Measurements from ENCODE around the gene C12orf75.
"Not testable (repeated sequence)": the region's sequence is repeated elsewhere in the genome, so short reads cannot be mapped to it uniquely, and the experiment has no call there.

The C12orf75 gene

DNA sequence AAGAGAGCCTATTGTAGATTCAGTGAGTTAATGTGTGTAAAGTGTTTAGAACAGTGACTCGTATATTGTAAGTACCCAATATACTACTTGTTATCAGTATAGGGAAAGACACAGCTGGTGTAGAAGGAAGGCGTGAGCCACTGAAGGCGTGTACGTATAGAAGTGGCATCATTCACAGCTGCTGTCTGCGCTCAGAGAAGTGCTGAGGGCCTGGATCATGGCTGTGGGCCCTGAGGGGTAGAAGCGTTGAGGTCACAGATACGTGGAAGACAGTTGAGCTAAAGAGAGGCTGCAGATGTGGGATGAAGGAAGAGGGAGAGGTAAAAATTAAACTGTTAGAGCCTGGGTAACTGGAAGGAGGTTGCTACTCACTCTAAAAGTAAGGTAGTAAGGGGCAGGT is 5.9 kb downstream of the C12orf75 start:
- DNase-seq (ENCODE audit: low spot score): no peak

DNA sequence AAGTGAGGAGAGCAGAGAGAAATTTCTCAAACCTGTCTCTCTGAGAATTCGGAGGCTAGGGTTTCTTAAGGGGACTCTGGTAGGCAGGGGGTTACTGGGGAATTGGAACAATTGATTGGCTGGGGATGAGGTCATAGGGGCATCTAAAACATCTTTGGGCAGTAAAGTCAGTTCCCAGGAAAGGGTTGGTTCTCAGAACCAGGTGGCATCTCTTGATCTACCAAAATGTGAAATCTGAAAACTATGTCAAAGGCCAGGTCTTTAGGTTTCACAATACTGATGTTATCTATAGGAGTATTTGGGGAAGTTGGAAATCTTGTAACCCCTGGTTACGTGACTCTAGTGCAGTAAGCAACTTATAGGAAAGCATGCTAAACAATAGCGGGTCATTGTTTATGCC is 6.9 kb downstream of the C12orf75 start:
- DNase-seq (ENCODE audit: low spot score): no peak

DNA sequence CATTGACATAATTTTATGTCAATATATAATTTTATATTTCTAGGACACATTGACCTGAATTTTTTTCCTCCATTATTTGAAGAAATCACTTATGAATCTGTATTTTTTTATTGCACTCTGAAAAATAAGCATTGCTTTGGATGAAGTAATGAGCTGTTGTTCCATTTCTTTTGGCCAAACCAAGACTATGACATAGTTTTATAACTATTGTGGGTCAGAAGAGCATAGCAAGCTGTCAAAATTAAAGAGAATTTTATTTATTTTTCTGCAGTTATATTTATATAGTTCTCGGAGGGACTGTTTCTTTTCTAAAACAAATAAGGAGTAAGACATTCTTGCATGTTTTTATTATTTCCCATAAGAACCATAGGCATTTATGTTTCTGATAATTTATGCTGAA is 8.5 kb downstream of the C12orf75 start:
- no peak for DNase-seq (ENCODE audit: low spot score)

DNA sequence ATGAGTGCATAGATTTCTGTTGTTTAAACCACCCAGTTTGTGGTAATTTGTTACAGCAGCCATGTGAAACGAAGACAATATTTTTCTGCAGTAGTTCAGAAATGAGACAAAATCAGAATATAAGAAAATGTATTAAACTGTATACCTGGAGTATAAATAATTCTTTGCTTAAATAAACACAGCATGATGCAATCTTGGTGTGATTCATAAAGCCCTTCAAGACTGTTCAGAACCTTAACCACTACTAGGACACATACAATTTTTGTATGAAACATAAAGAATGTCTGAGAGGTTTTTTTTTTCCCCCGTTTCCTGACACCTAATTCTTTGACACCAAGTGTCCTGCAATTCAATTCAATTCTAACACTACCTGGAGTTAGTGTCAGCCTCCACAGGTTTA is 10.5 kb downstream of the C12orf75 start:
- DNase-seq (ENCODE audit: low spot score): no peak

DNA sequence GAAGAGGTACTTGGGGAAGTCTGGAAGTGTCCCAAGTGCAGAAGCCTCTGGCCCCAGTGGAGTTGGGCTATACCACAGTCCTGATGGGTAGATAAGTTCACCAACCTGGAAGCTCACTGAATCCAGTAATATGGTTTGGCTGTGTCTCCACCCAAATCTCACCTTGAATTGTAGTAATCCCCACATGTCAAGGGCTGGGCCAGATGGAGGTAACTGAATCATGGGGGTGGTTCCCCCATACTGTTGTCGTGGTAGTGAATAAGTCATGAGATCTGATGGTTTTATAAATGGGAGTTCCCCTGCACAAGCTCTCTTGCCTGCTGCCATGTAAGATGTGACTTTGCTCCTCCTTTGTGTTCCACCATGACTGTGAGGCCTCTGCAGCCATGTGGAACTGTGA is 11.1 kb downstream of the C12orf75 start:
- DNase-seq (ENCODE audit: low spot score): not testable (repeated sequence)

DNA sequence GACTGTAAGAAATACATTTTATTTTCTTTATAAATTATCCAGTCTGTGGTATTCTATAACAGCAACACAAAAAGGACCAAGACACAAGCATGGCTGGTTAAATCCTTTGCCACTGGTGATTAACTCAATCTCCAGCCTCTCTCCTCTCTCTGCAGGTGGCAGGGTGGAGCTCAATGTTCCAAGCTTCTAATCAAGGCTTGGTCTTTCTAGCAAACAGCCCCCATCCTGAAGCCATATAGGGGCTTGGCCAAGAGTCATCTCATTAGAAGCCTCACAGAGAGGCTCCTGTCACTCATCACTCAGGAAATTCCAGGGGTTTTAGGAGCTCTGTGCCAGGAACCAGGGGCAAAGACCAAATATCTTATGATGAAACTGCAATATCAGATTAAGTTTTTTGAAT is 12.0 kb downstream of the C12orf75 start:
- DNase-seq (ENCODE audit: low spot score): no peak

DNA sequence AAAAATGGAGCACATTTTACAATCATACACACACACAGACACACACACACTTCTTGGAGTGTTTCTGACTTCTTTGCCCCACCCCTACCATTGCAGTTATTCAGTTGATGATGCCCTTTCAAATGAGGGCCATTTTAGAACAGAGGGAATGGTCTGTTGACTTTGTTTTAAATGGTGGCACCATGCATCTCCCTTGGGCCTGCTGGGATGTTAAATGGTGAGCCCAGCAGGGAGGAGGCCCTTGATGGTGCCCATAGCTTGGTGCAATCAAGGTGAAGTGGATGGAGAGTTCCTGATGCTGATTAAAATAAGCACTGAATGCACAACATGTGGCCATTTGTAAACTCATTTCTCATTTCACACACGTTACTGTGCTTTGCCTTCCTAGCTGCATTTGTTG is 13.3 kb downstream of the C12orf75 start:
- DNase-seq (ENCODE audit: low spot score): no peak

DNA sequence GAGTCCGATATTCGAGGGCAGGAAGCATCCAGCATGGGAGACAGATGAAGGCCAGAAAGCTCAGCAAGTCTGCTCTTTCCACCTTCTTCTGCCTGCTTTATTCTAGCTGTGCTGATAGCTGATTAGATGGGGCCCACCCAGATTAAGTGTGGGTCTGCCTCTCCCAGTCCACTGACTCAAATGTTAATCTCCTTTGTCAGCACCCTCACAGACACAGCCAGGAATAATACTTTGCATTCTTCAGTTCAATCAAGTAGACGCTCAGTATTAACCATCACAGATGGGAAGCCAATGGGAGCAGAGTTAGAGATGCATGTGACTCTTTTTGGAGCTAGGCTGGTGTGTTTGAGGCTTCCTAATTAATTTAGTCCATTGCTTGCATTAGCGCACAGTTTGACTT is 17.0 kb downstream of the C12orf75 start:
- DNase-seq (ENCODE audit: low spot score): no peak

DNA sequence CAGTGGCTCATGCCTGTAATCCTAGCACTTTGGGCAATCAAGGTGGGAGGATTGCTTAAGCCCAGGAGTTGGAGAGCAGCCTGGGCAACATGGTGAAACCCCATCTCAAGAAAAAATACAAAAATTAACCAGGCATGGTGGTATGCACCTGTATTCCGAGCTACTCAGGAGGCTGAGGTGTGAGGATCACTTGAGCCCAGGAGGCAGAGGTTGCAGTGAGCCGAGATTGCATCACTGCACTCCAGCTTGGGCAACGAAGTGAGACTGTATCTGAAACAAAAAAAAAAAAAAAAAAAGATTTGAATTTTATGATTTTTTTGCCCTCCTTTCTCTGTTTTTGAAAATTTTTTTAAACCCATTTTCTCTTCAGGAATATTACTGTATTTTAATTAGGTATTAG is 17.7 kb downstream of the C12orf75 start:
- no peak for DNase-seq (ENCODE audit: low spot score)

DNA sequence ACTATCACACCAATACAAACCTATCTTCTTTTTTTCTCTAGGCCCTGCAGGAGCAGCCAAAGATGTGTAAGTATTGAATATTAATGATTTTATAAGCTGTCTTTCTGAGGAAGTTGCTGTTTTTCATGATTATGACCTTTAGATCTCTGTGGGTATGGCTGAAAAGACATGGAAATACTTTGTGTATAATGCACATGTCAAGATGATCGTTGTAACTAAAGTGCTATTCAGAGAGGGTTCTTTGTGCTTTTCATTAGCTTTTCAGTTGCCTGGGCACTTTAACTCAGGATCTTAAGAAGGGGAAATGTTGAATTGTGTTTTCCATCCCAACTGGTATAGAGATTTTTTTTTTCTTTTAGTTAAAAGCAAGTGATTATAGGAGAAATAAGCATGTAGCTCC is 18.1 kb downstream of the C12orf75 start:
- DNase-seq (ENCODE audit: low spot score): no peak

DNA sequence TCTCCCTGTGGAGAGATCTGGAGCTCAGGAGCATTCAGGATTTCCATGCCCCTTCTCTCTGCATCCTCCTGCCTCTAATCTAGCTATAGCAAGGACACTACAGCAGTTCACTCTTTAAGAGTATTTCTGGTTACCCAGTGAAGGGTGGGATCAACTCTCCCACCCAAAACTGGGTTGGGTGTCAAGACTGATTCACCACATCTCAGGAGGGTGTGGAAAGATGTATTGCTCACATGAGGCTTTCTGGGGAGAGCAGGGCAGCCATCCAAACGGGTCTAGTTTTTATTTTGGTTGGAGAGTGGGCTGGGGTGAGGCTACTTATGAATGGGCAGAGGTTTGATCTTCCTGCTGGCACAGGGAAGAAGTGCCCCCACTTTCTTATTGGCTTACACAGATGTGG is 18.6 kb downstream of the C12orf75 start:
- no peak for DNase-seq (ENCODE audit: low spot score)

DNA sequence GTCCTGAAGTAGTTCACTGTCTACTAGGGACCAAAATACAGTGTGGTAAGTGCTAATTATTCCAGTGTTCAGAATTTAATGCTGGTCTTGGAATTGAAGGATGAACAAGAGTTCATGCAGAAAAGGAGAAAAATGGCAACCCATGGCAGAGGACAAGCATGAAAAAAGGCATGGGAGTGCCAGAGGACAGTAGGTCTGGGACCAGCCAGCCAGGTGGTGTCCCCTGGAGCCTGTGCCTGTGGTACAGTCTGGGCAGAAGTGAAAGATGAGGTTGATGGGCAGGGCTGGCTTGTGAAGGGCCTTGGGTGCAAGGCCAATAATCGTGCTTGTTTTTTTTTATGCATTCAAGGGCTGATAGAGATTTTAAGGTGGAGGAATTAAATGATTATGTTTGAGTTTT is 21.0 kb downstream of the C12orf75 start:
- no peak for DNase-seq (ENCODE audit: low spot score)

DNA sequence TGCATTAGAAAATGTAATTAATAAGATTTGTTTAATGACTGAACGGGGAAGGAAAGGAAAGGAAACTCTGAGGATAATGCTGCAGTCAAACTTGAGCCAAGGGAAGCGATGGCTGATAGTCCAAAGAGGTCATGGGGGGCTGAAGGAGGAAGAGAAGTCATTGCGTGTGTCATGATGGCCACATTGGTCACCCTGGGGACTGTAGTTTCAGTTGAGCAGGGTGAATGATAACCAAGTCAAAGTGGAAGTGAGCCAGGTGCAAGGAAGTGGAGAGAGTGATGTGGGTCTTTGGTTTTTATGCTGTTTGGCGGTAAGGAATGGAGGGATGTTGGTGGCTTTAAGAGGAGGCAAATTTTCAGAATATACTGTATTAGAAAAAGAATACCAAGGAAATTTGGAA is 21.6 kb downstream of the C12orf75 start:
- DNase-seq (ENCODE audit: low spot score): no peak

DNA sequence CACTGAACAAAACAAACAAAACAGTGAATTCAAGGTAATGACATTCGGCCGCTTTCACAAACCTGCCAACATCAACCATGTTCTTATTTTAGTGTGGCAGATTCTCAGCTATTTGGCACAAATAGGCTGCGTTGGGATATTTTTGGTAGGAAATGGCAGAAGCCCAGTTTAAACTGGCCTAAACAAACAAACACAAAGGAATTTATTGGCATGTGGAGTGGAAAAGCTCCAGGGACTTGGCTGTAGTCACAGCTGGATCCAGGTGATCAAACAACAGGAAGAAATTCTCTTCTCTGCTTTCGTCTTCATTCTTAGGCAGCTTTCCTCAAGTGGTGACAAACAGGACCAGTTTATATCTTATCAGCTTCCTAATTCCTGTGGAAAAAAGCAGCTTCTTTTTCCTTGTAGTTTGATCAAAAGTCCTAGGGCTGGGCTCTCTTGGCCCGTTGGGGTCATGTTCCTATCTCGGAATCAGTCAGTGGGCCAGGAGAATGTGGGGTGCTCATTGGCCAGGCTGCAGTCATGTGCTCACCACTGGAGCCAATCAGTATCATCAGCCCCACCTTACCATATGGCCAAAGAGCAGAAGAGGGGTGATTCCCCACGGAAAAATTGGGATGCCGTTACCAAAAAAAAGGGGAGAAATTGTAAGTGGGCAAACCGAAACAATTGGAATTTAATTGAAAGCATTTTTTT is 22.6 kb downstream of the C12orf75 start:
- DNase-seq (ENCODE audit: low spot score): no peak

DNA sequence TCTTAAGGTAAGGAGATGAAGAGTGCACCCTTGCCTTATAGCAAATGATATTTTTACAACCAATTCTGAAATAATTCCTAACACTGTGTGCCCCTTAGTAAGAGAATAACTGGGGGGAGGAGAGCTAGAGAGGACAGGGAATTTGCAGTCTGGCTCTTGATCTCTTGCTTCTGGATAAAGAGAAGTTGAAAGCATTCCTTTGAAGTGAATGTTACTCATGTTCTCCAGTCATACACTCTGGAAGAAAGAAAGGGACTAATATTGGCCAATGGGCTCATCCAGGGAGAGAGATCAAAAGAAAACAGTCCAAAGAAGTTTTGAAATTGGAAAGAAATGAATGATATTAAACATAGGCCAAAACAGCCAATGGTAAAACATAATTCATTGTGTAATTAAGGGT is 25.3 kb downstream of the C12orf75 start:
- DNase-seq (ENCODE audit: low spot score): no peak

DNA sequence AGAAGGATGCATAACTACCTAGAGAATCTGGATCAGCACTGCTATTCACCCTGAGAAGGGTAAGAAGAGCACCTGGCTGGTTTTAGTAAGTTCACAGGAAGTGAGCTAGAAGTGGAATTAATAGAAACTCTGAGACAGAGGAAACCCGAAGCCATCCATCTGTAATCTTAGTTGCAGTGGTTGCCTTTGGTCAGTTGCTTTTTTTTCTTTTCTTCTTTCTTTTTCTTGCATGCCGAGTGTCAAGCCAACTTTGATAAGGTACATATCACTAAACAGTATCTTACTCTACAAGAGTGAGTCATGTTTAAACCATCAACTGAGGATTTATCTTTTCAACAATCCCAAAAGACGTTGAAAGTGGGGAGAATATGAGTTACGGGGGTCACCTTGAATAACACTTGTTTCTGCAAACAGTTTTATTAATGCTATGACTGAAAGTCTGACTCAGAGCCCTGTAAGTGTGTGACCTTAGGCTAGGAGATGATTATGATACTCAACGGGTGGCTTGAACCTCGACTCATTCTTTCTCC is 26.7 kb downstream of the C12orf75 start:
- DNase-seq (ENCODE audit: low spot score): no peak

DNA sequence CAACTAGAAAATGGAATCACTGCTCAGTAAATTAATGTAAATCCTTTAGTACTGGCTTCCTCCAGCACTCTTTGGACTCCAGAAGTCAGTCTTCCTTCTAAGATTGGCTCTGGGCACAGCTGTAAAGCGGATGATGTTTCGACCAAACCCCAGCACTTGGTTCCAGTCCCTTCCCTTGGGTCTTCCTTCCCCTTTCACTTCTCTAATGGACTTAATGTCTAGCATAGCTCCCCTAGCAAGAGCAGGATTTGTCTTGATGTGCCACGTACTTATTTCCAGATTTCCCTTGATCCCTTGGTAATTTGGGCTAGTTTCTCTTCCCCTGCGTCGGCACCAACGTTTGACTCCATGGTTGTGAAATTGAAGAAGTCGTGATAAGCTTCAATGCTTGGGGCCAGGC is 28.3 kb downstream of the C12orf75 start:
- DNase-seq (ENCODE audit: low spot score): no peak

DNA sequence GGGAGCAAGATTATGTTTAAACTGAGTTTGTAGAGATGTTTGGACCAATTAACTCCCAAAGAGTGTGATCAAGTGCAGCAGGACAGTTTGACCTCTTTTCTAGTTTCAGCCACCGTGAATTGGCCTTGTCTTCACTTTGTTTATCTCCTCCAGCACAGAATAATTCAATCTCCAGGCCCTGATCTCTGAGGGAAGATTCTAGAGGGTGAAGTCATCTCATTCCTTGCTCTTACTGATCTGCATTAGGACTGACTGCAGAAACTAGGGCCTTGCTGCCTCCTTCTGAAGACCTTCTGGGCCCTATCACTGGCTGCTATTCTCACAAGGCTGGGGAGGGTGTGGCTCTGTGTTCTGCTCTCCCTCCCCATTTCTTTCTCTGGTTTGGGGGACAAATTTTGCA is 29.4 kb downstream of the C12orf75 start:
- DNase-seq (ENCODE audit: low spot score): no peak

DNA sequence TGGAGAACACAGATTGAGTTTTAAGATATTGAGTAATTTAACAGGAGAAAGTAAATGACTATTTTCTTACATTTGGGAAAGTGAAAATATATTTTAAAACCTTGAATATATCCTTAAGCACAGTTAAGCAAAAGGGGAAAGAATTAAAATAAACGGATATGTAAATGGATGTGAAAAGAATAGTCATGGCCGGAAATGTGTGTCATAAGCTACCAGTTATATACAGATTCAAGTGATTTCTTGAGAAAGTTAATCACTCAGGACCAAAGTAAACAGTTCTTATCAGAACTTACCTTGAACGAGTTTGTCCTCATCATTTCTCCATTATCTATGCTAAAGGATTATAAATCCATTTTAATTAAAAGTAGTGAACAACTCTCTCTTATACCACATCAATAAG is 33.4 kb downstream of the C12orf75 start:
- DNase-seq (ENCODE audit: low spot score): no peak

DNA sequence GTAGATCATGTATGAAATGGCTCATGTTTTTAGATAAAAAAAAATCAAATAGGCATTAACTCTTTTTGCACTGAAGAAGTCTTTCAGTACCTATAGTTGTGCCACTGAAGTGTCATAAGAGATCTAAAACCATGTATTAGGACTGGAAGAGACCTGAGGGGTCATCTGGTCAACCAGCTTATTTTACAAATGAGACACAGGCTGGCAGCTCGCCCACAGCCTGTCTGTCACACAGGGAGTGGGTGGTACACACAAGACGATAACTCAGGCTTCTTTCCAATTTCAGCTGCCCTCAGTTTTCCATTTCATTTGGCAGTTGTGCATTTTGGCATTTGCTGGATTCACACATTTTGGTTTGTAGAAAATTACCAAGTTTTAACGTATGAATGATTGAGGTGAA is 34.7 kb downstream of the C12orf75 start:
- DNase-seq (ENCODE audit: low spot score): no peak

DNA sequence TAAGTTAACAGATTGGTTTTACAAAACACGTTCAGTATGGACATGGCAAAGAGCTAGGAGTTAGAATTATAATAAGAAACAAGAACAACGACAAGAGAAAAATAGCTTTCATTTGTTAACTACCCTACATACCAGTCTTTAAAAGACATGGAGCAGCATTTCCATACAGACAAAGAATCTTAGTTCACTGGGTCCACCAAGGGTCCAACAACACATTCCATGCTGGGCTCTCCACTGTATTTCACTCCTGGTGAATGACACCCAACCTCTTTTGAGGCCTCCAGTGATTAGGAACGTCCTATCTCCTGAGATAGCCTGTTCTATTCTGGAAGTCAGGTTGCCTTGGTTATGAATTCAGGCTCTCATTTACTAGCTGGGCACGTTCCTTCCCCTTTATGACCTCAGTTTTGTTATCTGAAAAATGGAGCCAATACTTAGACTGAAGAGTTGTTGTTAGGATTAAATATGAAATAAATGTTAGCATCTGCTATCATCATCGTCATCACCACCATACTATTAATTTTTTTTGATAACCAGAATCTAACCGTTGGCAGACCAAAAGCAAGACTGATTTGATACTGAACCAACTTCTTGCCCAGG is 37.7 kb downstream of the C12orf75 start:
- DNase-seq (ENCODE audit: low spot score): no peak

DNA sequence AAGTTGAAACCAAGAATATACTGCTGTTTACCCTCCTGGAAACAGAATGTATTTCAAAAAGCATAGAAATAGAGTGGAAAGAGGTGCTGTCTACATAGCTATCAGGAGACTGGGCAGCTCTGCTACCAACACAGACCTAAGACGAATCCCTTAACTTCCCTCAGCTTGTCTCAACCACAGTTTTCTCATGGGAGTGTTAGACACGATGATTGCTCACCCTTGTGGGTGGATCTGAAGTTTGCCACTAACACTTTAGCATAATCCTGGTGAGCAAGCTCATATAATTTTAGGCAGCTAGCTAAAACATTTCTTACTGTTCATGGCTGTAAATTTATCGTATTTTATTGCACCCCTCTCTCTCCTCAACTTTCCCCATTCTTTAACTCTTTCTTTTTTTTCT is 38.5 kb downstream of the C12orf75 start:
- no peak for DNase-seq (ENCODE audit: low spot score)

DNA sequence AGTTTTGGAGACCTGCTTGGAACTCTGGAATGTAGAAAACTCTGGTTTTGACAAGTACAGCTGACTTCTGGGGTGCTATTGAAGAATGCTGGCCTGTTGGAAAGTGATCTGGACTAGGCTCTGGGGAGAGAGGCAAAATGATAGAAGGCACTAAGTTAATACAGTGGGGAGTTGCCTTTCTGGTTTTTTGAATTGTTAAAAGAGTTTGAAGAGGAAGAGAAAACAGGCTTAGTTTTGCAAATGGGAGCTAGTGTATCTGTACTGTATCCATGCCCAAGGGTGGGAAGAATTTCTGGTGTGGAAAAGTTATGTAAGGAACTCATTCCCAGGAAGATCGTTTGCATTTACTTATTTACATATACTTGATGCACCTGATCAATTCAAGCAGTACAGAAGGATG is 43.8 kb downstream of the C12orf75 start:
- no peak for DNase-seq (ENCODE audit: low spot score)

DNA sequence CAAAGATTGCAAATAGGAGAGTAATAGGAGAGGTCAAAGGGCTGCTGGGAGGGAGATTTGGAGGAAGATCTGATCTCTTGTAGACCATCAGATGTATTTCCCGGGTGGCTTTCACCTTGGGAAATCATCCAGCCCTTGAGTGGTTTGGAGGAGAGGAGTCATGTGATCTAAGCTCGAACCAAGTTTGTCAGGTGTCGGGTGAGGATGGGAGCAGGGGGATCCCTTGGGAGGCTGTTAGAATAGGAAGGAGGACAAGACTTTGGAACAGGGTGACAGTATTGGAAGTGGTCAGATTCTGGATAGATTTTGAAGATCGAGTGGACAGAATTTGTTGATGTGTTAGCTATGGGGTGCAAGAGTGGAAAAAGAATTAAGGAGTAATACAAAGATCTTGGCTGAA is 46.6 kb downstream of the C12orf75 start:
- DNase-seq (ENCODE audit: low spot score): no peak
